ENCODE data around the gene KIRREL3. TPM values are rescaled to one million over a fixed set of nuclear protein-coding genes. Genes with fewer than 3 reads are reported as not detected.
A peak's percentile ranks its signal among the peaks of the same experiment; 100 is the strongest.

Gene KIRREL3
- total RNA-seq, 2 donors from 2014 or later: 0.44 to 2.1 TPM

GRCh38 chr11:127000981-127001380 is 411 bp upstream of the KIRREL3 start:
- ATAC-seq: no peak
- intact Hi-C loops (cut with DNase I): no loop called here

GRCh38 chr11:126999366-126999765 is 1.2 kb downstream of the KIRREL3 start:
- intact Hi-C loops (cut with DNase I): no loop called here
- ATAC-seq: no peak
- no peak for DNase-seq

More at GRCh38 chr11:127000981-127001380, 411 bp upstream of the KIRREL3 start:
- DNase-seq: no peak

GRCh38 chr11:126997641-126998040 is 2.9 kb downstream of the KIRREL3 start:
- intact Hi-C loops (cut with DNase I): no loop called here

GRCh38 chr11:126997196-126997595 is 3.4 kb downstream of the KIRREL3 start:
- ATAC-seq: no peak
- no peak for DNase-seq
- intact Hi-C loops (cut with DNase I): no loop called here

More at GRCh38 chr11:126997641-126998040, 2.9 kb downstream of the KIRREL3 start:
- ATAC-seq (no peak), DNase-seq (no peak)

- ATAC-seq (peak in 1 of 2 donors; percentile 2), DNase-seq (no peak)
- intact Hi-C loops (cut with DNase I): no loop called here
Measured at GRCh38 chr11:126996036-126996804, 4.3 kb downstream of the KIRREL3 start.

GRCh38 chr11:126993599-126993998 is 7.0 kb downstream of the KIRREL3 start:
- DNase-seq: no peak
- intact Hi-C loops (cut with DNase I): loop anchor here (5.0 kb wide), 3 partner anchors 276 to 551 kb away; no protein-coding TSS in a partner anchor
- ATAC-seq: no peak

- DNase-seq (no peak), ATAC-seq (peak in 1 of 2 donors; percentile 28)
- intact Hi-C loops (cut with DNase I): loop anchor here (5.0 kb wide), 3 partner anchors 275 to 550 kb away; no protein-coding TSS in a partner anchor
Measured at GRCh38 chr11:126992804-126993111, 7.8 kb downstream of the KIRREL3 start.

- ATAC-seq (peak; percentile 46 to 92), DNase-seq (no peak)
- intact Hi-C loops (cut with DNase I): loop anchor here (5.0 kb wide), 3 partner anchors 275 to 550 kb away; no protein-coding TSS in a partner anchor
Measured at GRCh38 chr11:126992065-126992803, 8.3 kb downstream of the KIRREL3 start.

- ATAC-seq: peak in 1 of 2 donors; percentile 33
- DNase-seq: no peak
- intact Hi-C loops (cut with DNase I): loop anchor here (2.0 to 5.0 kb wide), 4 partner anchors 274 to 549 kb away; no protein-coding TSS in a partner anchor
Measured at GRCh38 chr11:126991596-126991995, 9.0 kb downstream of the KIRREL3 start.

GRCh38 chr11:126990716-126991480 is 9.7 kb downstream of the KIRREL3 start:
- ATAC-seq: peak in 1 of 2 donors; percentile 16

GRCh38 chr11:126989942-126990715 is 10.4 kb downstream of the KIRREL3 start:
- peak; percentile 72 to 89 for ATAC-seq
- peak; percentile 76 for DNase-seq
- intact Hi-C loops (cut with DNase I): loop anchor here (2.0 to 5.0 kb wide), 4 partner anchors 273 to 548 kb away; no protein-coding TSS in a partner anchor

More at GRCh38 chr11:126990716-126991480, 9.7 kb downstream of the KIRREL3 start:
- intact Hi-C loops (cut with DNase I): loop anchor here (2.0 to 5.0 kb wide), 4 partner anchors 274 to 549 kb away; no protein-coding TSS in a partner anchor
- DNase-seq: no peak

- ATAC-seq (no peak), DNase-seq (no peak)
- intact Hi-C loops (cut with DNase I): no loop called here
Measured at GRCh38 chr11:126988655-126989054, 11.9 kb downstream of the KIRREL3 start.

GRCh38 chr11:126981635-126982034 is 18.9 kb downstream of the KIRREL3 start:
- ATAC-seq (no peak), DNase-seq (no peak)
- intact Hi-C loops (cut with DNase I): no loop called here

- intact Hi-C loops (cut with DNase I): no loop called here
Measured at GRCh38 chr11:126978911-126979310, 21.7 kb downstream of the KIRREL3 start.

GRCh38 chr11:126978165-126978564 is 22.4 kb downstream of the KIRREL3 start:
- ATAC-seq: no peak
- DNase-seq: no peak
- intact Hi-C loops (cut with DNase I): no loop called here

More at GRCh38 chr11:126978911-126979310, 21.7 kb downstream of the KIRREL3 start:
- DNase-seq: no peak
- no peak for ATAC-seq

GRCh38 chr11:126973051-126973450 is 27.5 kb downstream of the KIRREL3 start:
- intact Hi-C loops (cut with DNase I): loop anchor here in 1 of 2 donors (5.0 kb wide), 1 partner anchor 256 kb away; no protein-coding TSS in a partner anchor

GRCh38 chr11:126971305-126971704 is 29.3 kb downstream of the KIRREL3 start:
- DNase-seq (no peak), ATAC-seq (no peak)
- intact Hi-C loops (cut with DNase I): loop anchor here in 1 of 2 donors (5.0 kb wide), 1 partner anchor 254 kb away; no protein-coding TSS in a partner anchor

More at GRCh38 chr11:126973051-126973450, 27.5 kb downstream of the KIRREL3 start:
- ATAC-seq: no peak
- DNase-seq: no peak

GRCh38 chr11:126969865-126970479 is 30.6 kb downstream of the KIRREL3 start:
- peak; percentile 70 to 74 for ATAC-seq
- intact Hi-C loops (cut with DNase I): loop anchor here in 1 of 2 donors (5.0 kb wide), 1 partner anchor 253 kb away; no protein-coding TSS in a partner anchor
- DNase-seq: no peak

All from left cardiac atrium (tissue), 4 donors.